OCI-LY7 (cell line): Measurements from ENCODE around the gene KCMF1. TPM values are rescaled to one million over a fixed set of nuclear protein-coding genes. Genes with fewer than 3 reads are reported as not detected.

Experiments used
- BruUV-seq: library from RNA; stranded (reverse); fragments of 400-500 nt; replicated peaks from 2 replicates; lab custom pipeline; 2021; lab: Mats Ljungman, UMichigan
- CTCF ChIA-PET: fragments of 300-600 bp; sonication (Branson Sonifier 250); formaldehyde crosslinking; loops from one replicate; lab custom pipeline; 2022; ENCODE audit warnings: antibody characterized with exemption; ENCODE audit not compliant: unreplicated experiment; lab: Charles Lee
- POLR2A ChIA-PET: fragments of 300-600 bp; sonication (Branson Sonifier 250); formaldehyde crosslinking; loops from one replicate; lab custom pipeline; 2022; ENCODE audit warnings: antibody characterized with exemption; lab: Charles Lee
- DNase-seq: peaks from one replicate; pipeline ENCODE4 v3.0.0-alpha.2; 2015; ENCODE audit warnings: low spot score
- H2AFZ ChIP-seq: fragments of 200-600 bp; sonication (generic), shearing (Covaris generic); 2 replicates; pipeline ENCODE4 v1.6.1; 2014; ENCODE audit warnings: mild to moderate bottlenecking, antibody characterized with exemption, low read length, moderate library complexity
- H3K27ac ChIP-seq: fragments of 200-600 bp; sonication (generic); 2 replicates; pipeline ENCODE4 v1.5.1; 2014; ENCODE audit warnings: mixed run types, low read depth, mild to moderate bottlenecking, moderate library complexity, low read length, inconsistent platforms; ENCODE audit not compliant: poor library complexity, severe bottlenecking
- H3K36me3 ChIP-seq: fragments of 200-600 bp; sonication (generic); 2 replicates; pipeline ENCODE4 v1.6.1; 2014; ENCODE audit warnings: mild to moderate bottlenecking, antibody characterized with exemption, low read length, moderate library complexity, mixed read lengths; ENCODE audit not compliant: insufficient read depth
- H3K4me1 ChIP-seq: fragments of 200-600 bp; sonication (generic); 2 replicates; pipeline ENCODE4 v1.5.1; 2014; ENCODE audit warnings: mild to moderate bottlenecking, low read length; ENCODE audit not compliant: insufficient read depth, poor library complexity, severe bottlenecking
- H3K4me2 ChIP-seq: fragments of 200-600 bp; sonication (generic); 2 replicates; pipeline ENCODE4 v1.6.1; 2014; ENCODE audit warnings: mild to moderate bottlenecking, low read length
- H3K4me3 ChIP-seq: fragments of 200-600 bp; sonication (generic); 2 replicates; pipeline ENCODE4 v1.5.1; 2014; ENCODE audit warnings: mild to moderate bottlenecking, low read depth, low read length; ENCODE audit not compliant: poor library complexity, severe bottlenecking
- H3K79me2 ChIP-seq: fragments of 200-600 bp; sonication (generic); 2 replicates; pipeline ENCODE4 v1.6.1; 2016; ENCODE audit warnings: low read depth, mild to moderate bottlenecking, low read length, moderate library complexity, mixed read lengths; ENCODE audit not compliant: insufficient read depth
- H3K9me2 ChIP-seq: fragments of 200-600 bp; sonication (generic); 2 replicates; pipeline ENCODE4 v1.6.1; 2016; ENCODE audit warnings: mild to moderate bottlenecking, low read length, mixed read lengths; ENCODE audit not compliant: insufficient read depth
- H3K9me3 ChIP-seq: fragments of 200-600 bp; sonication (generic); 2 replicates; pipeline ENCODE4 v1.6.1; 2014; ENCODE audit warnings: mild to moderate bottlenecking, mixed run types, low read length, mixed read lengths
- H4K20me1 ChIP-seq: fragments of 200-600 bp; sonication (generic); 2 replicates; pipeline ENCODE4 v1.6.1; 2014; ENCODE audit warnings: mild to moderate bottlenecking, antibody characterized with exemption, low read length, moderate library complexity, mixed read lengths; ENCODE audit not compliant: insufficient read depth
- CTCF ChIP-seq: fragments of 200-600 bp; sonication (generic); conservative IDR thresholded peaks from 2 replicates; pipeline ENCODE4 v1.5.1; 2014; ENCODE audit warnings: mild to moderate bottlenecking, antibody characterized with exemption, low read length, moderate library complexity, mixed read lengths
- EZH2phosphoT487 ChIP-seq: fragments of 200-600 bp; sonication (generic); IDR thresholded peaks from 2 replicates; pipeline ENCODE4 v1.6.1; 2018; ENCODE audit warnings: low read depth, borderline replicate concordance, mild to moderate bottlenecking, mixed run types, antibody characterized with exemption, low read length, moderate library complexity, mixed read lengths
- intact Hi-C: fragments of 100-400 bp; cut with micrococcal nuclease; formaldehyde crosslinking; loops from one replicate; pipeline ENCODE4 v1.10.0; 2022; ENCODE audit not compliant: unreplicated experiment
- total RNA-seq, 2 experiments: library from RNA; depleted of rRNA in 1 of 2; stranded (reverse); fragments of >200 nt in 1 of 2; shearing (Covaris generic) in 1 of 2; gene quantifications; 2 replicates each; pipeline ENCODE4 v1.2.3, GENCODE V29; 2014 to 2022

The KCMF1 gene
- total RNA-seq, 2 experiments from 2014 or later, result 42.2 to 95.1 TPM

GRCh38 chr2:85063981-85064599 is 93.1 kb downstream of the KCMF1 start:
- ChIA-PET CTCF (no interaction called here), POLR2A (interaction anchor here (0.7 kb wide), 1 partner anchor 619 kb away, joined by 4 read pairs; no protein-coding TSS in a partner anchor)
- BruUV-seq, result no TSS peak
- H3K27ac ChIP-seq, result no peak overlapping the region
- H3K4me3 ChIP-seq, result no peak overlapping the region
- H3K4me1 ChIP-seq, result no peaks in the 10 kb centered on the region
- H3K9me2 ChIP-seq, result no peaks in the 10 kb centered on the region
- intact Hi-C loops, result no loop called here
- no peak overlapping the region for H3K4me2 ChIP-seq
- no peaks in the 10 kb centered on the region for H3K79me2 ChIP-seq
- H3K36me3 ChIP-seq, result no peaks in the 10 kb centered on the region
- H2AFZ ChIP-seq, result no peak overlapping the region
- no peaks in the 10 kb centered on the region for H4K20me1 ChIP-seq
- DNase-seq, result no peak
- no peaks in the 10 kb centered on the region for H3K9me3 ChIP-seq
- TF ChIP-seq CTCF (no peak), EZH2phosphoT487 (no peak)

GRCh38 chr2:85064927-85065577 is 94.1 kb downstream of the KCMF1 start:
- Histone ChIP-seq H3K4me1 (no peaks in the 10 kb centered on the region), H3K27ac (no peak overlapping the region), H3K9me2 (no peaks in the 10 kb centered on the region), H4K20me1 (no peaks in the 10 kb centered on the region), H3K36me3 (no peaks in the 10 kb centered on the region), H3K9me3 (no peaks in the 10 kb centered on the region), H2AFZ (no peak overlapping the region), H3K79me2 (no peaks in the 10 kb centered on the region), H3K4me2 (no peak overlapping the region), H3K4me3 (no peak overlapping the region)
- no peak for TF ChIP-seq EZH2phosphoT487
- no peak for TF ChIP-seq CTCF
- no TSS peak for BruUV-seq
- DNase-seq, result no peak
- ChIA-PET CTCF (no interaction called here), POLR2A (no interaction called here)
- intact Hi-C loops, result no loop called here
